GM20000 (cell line): ENCODE data around the gene MYH8.

ENCODE experiments used
- DNase-seq: peaks from one replicate; pipeline ENCODE4 v3.0.0; 2012; ENCODE audit warnings: low spot score
- CTCF ChIP-seq: IDR thresholded peaks from 2 replicates; pipeline ENCODE4 v1.5.1; 2012; ENCODE audit warnings: mild to moderate bottlenecking, control low read depth; ENCODE audit errors: extremely low read depth, missing control alignments

MYH8 gene

DNA sequence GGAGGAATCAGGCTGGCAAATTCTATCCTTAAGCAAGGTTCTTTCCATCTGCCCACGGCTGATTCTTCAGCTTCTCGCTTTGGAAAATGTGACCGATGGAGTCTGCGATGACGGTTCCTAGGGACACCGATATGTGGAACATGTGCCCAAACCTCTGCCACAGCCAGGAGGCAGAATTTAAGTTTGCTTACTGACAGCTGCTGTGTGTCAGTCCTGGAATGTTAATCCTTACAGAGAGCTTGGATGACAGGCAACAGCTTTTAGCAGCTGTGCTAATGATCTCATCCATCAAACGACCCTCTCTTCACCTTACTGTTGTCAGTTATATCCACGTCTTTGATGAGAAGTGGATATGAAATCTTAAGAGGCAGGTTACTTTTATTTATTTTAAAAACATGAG lies 37.6 kb downstream of the MYH8 start:
- no peak for DNase-seq
- TF ChIP-seq CTCF: no peak

DNA sequence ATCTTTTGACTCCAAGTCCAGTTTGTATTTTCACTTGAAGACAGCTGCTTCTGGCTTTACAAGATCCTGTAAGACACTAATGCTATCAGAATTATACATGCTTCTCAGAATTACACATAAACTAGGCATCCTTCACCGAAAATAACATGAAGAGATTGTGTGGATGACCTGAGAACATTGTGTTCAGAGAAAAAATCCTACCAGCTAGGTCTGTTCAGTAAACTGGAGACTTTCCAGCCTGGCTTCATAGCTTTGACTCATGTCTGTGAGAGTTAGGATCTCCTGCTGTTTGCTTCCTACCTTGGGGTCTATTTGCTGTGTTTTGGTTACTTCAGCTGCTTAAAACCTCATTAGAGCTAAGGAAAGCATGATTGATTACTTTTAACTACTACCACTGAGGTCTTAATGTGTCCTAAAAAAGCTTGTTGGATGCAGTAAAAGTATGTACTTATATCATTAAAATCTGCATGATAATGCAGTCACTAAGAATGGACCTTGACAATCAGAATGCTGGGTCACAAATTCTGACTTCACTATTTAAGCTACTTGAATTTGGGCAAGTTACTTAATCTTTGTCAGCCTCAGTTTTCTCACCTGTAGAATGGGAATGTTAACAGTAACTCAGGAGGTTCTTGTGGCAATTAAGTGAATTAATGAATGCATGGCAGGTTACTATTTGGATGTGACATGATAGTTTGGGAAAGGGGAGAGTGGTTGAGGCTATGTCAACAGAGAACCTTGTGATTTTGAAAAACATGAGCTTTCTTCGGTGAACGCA lies 40.9 kb downstream of the MYH8 start:
- DNase-seq: no peak
- TF ChIP-seq CTCF: no peak

DNA sequence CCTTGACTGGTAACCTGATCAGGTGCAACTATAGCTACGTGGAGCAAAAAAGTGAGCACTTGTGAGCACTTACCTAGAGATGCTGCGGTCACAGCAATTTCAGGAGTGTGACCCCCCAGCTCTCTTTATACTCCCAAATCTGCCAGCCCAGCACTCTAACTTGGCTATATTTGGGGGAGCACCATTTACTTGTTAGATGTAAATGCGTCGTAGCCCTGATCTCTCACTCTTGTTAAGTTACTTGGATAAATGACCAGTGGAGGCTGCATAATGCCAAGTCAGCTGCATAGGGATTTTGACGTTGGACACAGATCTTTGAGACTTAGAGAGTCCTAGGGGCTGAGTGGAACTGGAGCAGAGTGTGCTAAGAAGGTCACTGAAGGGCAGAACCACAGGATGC lies 48.8 kb downstream of the MYH8 start, which contains the start of gene MYH13:
TSS of gene MYH13 (minus strand) at position 101 of the 400 bp plus-strand sequence. CDS start 8,476 bp downstream, outside the sequence.
- TF ChIP-seq CTCF: no peak
- no peak for DNase-seq

- TF ChIP-seq CTCF: no peak
- no peak for DNase-seq
Observed at GRCh38 chr17:10370016-10370608, 51.6 kb downstream of the MYH8 start.

GRCh38 chr17:10369239-10369638 lies 52.5 kb downstream of the MYH8 start:
- no peak for TF ChIP-seq CTCF
- no peak for DNase-seq

DNA sequence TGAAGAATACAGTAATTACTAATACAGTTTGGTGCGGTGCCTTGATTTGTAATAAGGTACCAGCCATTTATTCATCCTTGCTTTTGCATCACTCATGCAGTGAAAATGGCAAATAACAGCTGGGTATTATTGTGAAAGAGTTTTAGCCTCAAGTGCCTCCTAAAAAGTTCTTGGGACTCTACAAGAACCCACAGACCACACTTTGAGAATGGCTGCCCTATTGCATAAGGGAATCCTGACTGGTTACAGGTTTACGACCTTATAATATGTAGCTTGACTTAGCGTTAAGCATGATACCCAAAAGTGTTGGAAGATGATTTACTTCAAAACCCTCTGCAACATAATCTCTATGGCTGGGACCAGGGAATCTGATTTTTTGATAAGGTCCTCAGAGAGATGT lies 53.2 kb downstream of the MYH8 start:
- no peak for DNase-seq
- TF ChIP-seq CTCF: no peak

- TF ChIP-seq CTCF: no peak
- DNase-seq: no peak
Observed at GRCh38 chr17:10360578-10360977, 61.2 kb downstream of the MYH8 start.
